ENCODE measurements around the gene FOXI1.

DNA sequence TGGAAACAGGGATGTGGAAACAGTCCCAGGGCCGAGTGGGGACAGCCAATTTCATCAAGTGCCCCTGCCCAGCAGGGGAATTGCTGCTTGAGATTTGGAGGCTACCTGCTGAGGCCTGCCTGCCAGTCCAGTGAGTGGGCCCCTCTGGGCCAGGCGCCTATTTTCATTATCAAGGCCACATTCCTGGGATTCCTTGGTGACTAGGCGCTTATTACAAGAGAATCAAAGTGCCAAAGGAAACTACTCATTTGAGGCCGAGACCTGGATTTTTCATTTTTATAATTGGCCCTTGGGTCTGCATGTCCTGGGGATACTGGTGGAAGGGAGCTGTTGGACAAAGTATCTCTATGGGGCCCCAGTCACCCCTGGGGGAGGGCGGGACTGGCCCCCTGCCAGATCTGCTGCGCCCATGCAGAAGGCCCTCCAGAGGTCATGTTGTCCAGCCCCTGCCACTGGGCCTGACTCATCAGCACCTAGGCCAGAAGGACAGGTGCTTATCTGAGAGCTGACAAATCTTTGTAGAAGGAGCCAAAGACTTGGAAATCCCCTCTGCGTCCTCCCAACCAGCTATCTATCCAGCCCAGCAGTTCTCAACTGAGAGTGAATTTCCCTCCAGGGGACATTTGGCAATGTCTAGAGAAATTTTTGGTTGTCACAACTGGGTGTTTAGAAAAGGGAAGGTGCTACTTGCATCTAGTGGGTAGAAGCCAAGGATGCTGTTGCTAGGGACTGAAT is 45.6 kb downstream of the FOXI1 start:
- TF ChIP-seq ZBTB17 (tag by site-specific recombination; IDR thresholded peaks at IDR 0.05) (no peak), SP2 (tag by site-specific recombination; IDR thresholded peaks at IDR 0.05) (no peak), ZNF274 (IDR thresholded peaks at IDR 0.05; ENCODE audit: low read length) (no peak), ZNF274 (tag by site-specific recombination; IDR thresholded peaks at IDR 0.05; ENCODE audit: borderline replicate concordance) (no peak), ZNF211 (tag by site-specific recombination; IDR thresholded peaks at IDR 0.05; ENCODE audit: low read depth) (no peak), SCRT1 (tag by site-specific recombination; IDR thresholded peaks at IDR 0.05; ENCODE audit: borderline replicate concordance) (no peak)
- TF ChIP-seq, protein P1, sequence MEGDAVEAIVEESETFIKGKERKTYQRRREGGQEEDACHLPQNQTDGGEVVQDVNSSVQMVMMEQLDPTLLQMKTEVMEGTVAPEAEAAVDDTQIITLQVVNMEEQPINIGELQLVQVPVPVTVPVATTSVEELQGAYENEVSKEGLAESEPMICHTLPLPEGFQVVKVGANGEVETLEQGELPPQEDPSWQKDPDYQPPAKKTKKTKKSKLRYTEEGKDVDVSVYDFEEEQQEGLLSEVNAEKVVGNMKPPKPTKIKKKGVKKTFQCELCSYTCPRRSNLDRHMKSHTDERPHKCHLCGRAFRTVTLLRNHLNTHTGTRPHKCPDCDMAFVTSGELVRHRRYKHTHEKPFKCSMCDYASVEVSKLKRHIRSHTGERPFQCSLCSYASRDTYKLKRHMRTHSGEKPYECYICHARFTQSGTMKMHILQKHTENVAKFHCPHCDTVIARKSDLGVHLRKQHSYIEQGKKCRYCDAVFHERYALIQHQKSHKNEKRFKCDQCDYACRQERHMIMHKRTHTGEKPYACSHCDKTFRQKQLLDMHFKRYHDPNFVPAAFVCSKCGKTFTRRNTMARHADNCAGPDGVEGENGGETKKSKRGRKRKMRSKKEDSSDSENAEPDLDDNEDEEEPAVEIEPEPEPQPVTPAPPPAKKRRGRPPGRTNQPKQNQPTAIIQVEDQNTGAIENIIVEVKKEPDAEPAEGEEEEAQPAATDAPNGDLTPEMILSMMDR (tag by site-specific recombination; IDR thresholded peaks at IDR 0.05), result no peak
- TF ChIP-seq, protein P2, sequence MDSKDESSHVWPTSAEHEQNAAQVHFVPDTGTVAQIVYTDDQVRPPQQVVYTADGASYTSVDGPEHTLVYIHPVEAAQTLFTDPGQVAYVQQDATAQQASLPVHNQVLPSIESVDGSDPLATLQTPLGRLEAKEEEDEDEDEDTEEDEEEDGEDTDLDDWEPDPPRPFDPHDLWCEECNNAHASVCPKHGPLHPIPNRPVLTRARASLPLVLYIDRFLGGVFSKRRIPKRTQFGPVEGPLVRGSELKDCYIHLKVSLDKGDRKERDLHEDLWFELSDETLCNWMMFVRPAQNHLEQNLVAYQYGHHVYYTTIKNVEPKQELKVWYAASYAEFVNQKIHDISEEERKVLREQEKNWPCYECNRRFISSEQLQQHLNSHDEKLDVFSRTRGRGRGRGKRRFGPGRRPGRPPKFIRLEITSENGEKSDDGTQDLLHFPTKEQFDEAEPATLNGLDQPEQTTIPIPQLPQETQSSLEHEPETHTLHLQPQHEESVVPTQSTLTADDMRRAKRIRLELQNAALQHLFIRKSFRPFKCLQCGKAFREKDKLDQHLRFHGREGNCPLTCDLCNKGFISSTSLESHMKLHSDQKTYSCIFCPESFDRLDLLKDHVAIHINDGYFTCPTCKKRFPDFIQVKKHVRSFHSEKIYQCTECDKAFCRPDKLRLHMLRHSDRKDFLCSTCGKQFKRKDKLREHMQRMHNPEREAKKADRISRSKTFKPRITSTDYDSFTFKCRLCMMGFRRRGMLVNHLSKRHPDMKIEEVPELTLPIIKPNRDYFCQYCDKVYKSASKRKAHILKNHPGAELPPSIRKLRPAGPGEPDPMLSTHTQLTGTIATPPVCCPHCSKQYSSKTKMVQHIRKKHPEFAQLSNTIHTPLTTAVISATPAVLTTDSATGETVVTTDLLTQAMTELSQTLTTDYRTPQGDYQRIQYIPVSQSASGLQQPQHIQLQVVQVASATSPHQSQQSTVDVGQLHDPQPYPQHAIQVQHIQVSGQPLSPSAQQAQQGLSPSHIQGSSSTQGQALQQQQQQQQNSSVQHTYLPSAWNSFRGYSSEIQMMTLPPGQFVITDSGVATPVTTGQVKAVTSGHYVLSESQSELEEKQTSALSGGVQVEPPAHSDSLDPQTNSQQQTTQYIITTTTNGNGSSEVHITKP (tag by site-specific recombination; IDR thresholded peaks at IDR 0.05), result no peak
- TF ChIP-seq, protein P3, sequence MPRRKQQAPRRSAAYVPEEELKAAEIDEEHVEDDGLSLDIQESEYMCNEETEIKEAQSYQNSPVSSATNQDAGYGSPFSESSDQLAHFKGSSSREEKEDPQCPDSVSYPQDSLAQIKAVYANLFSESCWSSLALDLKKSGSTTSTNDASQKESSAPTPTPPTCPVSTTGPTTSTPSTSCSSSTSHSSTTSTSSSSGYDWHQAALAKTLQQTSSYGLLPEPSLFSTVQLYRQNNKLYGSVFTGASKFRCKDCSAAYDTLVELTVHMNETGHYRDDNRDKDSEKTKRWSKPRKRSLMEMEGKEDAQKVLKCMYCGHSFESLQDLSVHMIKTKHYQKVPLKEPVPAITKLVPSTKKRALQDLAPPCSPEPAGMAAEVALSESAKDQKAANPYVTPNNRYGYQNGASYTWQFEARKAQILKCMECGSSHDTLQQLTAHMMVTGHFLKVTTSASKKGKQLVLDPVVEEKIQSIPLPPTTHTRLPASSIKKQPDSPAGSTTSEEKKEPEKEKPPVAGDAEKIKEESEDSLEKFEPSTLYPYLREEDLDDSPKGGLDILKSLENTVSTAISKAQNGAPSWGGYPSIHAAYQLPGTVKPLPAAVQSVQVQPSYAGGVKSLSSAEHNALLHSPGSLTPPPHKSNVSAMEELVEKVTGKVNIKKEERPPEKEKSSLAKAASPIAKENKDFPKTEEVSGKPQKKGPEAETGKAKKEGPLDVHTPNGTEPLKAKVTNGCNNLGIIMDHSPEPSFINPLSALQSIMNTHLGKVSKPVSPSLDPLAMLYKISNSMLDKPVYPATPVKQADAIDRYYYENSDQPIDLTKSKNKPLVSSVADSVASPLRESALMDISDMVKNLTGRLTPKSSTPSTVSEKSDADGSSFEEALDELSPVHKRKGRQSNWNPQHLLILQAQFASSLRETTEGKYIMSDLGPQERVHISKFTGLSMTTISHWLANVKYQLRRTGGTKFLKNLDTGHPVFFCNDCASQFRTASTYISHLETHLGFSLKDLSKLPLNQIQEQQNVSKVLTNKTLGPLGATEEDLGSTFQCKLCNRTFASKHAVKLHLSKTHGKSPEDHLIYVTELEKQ (tag by site-specific recombination; IDR thresholded peaks at IDR 0.05; ENCODE audit: borderline replicate concordance), result no peak

Measured in HEK293 (cell line).